KMS-11 (cell line): ENCODE measurements around the gene SHC2.
A peak's percentile ranks its signal among the peaks of the same experiment; 100 is the strongest.

Source experiments
- H2AFZ ChIP-seq: fragments of 200-600 bp; sonication (generic); 2 replicates; pipeline ENCODE4 v1.6.1; 2016; ENCODE audit warnings: antibody characterized with exemption, mixed run types, low read depth
- H3K27ac ChIP-seq: fragments of 200-600 bp; sonication (generic); 2 replicates; pipeline ENCODE4 v1.6.1; 2016; ENCODE audit warnings: mild to moderate bottlenecking, mixed run types
- H3K27me3 ChIP-seq: fragments of 200-600 bp; sonication (generic); 2 replicates; pipeline ENCODE4 v1.6.1; 2017; ENCODE audit warnings: mild to moderate bottlenecking, low read depth, mixed run types, moderate library complexity; ENCODE audit not compliant: insufficient read depth
- H3K36me3 ChIP-seq: fragments of 200-600 bp; sonication (generic); 2 replicates; pipeline ENCODE4 v1.6.1; 2017; ENCODE audit warnings: mild to moderate bottlenecking, mixed run types; ENCODE audit not compliant: insufficient read depth
- H3K4me1 ChIP-seq: fragments of 200-600 bp; sonication (generic); 2 replicates; pipeline ENCODE4 v1.6.1; 2016; ENCODE audit warnings: mild to moderate bottlenecking, low read depth, mixed run types; ENCODE audit not compliant: poor library complexity, severe bottlenecking
- H3K4me2 ChIP-seq: fragments of 200-600 bp; sonication (generic); 2 replicates; pipeline ENCODE4 v1.7.0; 2016; ENCODE audit warnings: mild to moderate bottlenecking, mixed run types
- H3K4me3 ChIP-seq: fragments of 200-600 bp; sonication (generic); IDR thresholded peaks from 2 replicates; pipeline ENCODE4 v1.6.1; 2017; ENCODE audit warnings: low read depth, low read length, mixed read lengths; ENCODE audit not compliant: insufficient read depth
- H3K79me2 ChIP-seq: fragments of 200-600 bp; sonication (generic); 2 replicates; pipeline ENCODE4 v1.6.1; 2016; ENCODE audit warnings: low read depth, mixed run types; ENCODE audit not compliant: insufficient read depth
- H3K9ac ChIP-seq: fragments of 200-600 bp; sonication (generic); 2 replicates; pipeline ENCODE4 v1.6.1; 2016; ENCODE audit warnings: mild to moderate bottlenecking, mixed run types
- H4K20me1 ChIP-seq: fragments of 200-600 bp; sonication (generic); 2 replicates; pipeline ENCODE4 v1.6.1; 2016; ENCODE audit warnings: mild to moderate bottlenecking, mixed run types; ENCODE audit not compliant: insufficient read depth
- CTCF ChIP-seq: fragments of 200-600 bp; sonication (generic); conservative IDR thresholded peaks from 2 replicates; pipeline ENCODE4 v1.6.1; 2017; ENCODE audit warnings: low read depth, mild to moderate bottlenecking, antibody characterized with exemption, low read length, moderate library complexity, mixed read lengths

SHC2 gene

GRCh38 chr19:506404-507285 is 45.8 kb upstream of the SHC2 start:
- peak overlapping the region; percentile 96 for H3K4me2 ChIP-seq
- no peaks in the 10 kb centered on the region for H3K36me3 ChIP-seq
- peak overlapping the region; percentile 98 for H3K27ac ChIP-seq
- peaks cover 12% of the 10 kb centered on the region; the same call in 1 of the 2 replicates for H3K27me3 ChIP-seq
- peak; percentile 77 for TF ChIP-seq CTCF
- peak overlapping the region; percentile 96 for H2AFZ ChIP-seq
- peaks cover 12% of the 10 kb centered on the region; the same call in 1 of the 2 replicates for H3K79me2 ChIP-seq
- H3K4me3 ChIP-seq: peak overlapping the region; percentile 8
- peak overlapping the region; percentile 96 for H3K9ac ChIP-seq
- no peaks in the 10 kb centered on the region for H4K20me1 ChIP-seq
- peaks cover 33% of the 10 kb centered on the region for H3K4me1 ChIP-seq

- no peaks in the 10 kb centered on the region for H3K36me3 ChIP-seq
- peaks cover 21% of the 10 kb centered on the region for H3K4me1 ChIP-seq
- H3K27me3 ChIP-seq: peaks cover 26% of the 10 kb centered on the region; the same call in 1 of the 2 replicates
- no peak overlapping the region for H3K27ac ChIP-seq
- peaks cover 12% of the 10 kb centered on the region; the same call in 1 of the 2 replicates for H3K79me2 ChIP-seq
- no peaks in the 10 kb centered on the region for H4K20me1 ChIP-seq
- H3K4me3 ChIP-seq: no peak overlapping the region
- H3K9ac ChIP-seq: no peak overlapping the region
- no peak overlapping the region for H3K4me2 ChIP-seq
- H2AFZ ChIP-seq: no peak overlapping the region
- TF ChIP-seq CTCF: no peak
Observed at GRCh38 chr19:504616-505015, 43.8 kb upstream of the SHC2 start.

GRCh38 chr19:501646-502045 is 40.8 kb upstream of the SHC2 start:
- Histone ChIP-seq H3K9ac (no peak overlapping the region), H3K36me3 (no peaks in the 10 kb centered on the region), H3K4me1 (peaks cover 10% of the 10 kb centered on the region), H3K4me2 (no peak overlapping the region), H4K20me1 (no peaks in the 10 kb centered on the region), H3K27ac (no peak overlapping the region), H3K27me3 (peaks cover 29% of the 10 kb centered on the region; the same call in 1 of the 2 replicates), H2AFZ (no peak overlapping the region), H3K4me3 (no peak overlapping the region), H3K79me2 (no peaks in the 10 kb centered on the region)
- no peak for TF ChIP-seq CTCF

- Histone ChIP-seq H4K20me1 (no peaks in the 10 kb centered on the region), H3K79me2 (no peaks in the 10 kb centered on the region), H3K9ac (no peak overlapping the region), H3K4me1 (no peaks in the 10 kb centered on the region), H3K27me3 (peaks cover 29% of the 10 kb centered on the region; the same call in 1 of the 2 replicates), H3K27ac (no peak overlapping the region), H3K4me2 (no peak overlapping the region), H3K4me3 (no peak overlapping the region), H2AFZ (no peak overlapping the region), H3K36me3 (no peaks in the 10 kb centered on the region)
- TF ChIP-seq CTCF: no peak
Observed at GRCh38 chr19:498977-499623, 38.3 kb upstream of the SHC2 start.
